ENCODE results near the gene PPARGC1A.

Gene PPARGC1A

DNA sequence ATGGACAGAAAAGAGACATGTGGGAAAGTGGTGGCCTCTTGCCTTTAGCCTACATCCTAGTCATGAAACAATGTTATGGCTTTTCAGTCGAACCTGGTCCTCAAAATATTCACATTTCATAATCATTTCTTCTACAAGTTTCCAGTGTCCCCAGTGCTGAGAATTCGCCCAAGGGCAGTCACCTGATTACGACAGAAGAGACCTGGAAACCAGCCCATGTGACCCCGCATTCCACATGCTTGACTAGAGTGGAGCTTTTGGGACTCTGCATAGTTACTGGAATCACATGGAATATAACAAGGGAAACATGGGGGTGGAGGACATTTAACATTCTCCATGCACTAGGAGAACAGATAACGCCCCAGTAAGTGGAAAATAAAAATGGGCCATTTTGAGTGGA, 100.1 kb downstream of the PPARGC1A start:
- Histone ChIP-seq H3K27me3 (ENCODE audit: insufficient read depth, low read length) (no peaks in the 10 kb centered on the region), H3K4me3 (ENCODE audit: low read length) (no peak overlapping the region), H3K9ac (ENCODE audit: low read depth, low read length) (no peak overlapping the region), H3K4me1 (ENCODE audit: insufficient read depth, low read length) (no peaks in the 10 kb centered on the region; the same call in 1 of the 2 replicates), H3K36me3 (ENCODE audit: insufficient read depth, low read length) (no peaks in the 10 kb centered on the region), H3K9me3 (ENCODE audit: insufficient read depth, low read depth, low read length) (no peaks in the 10 kb centered on the region), H3K27ac (ENCODE audit: low read depth, low read length) (no peak overlapping the region)
- WGBS = 84% methylated on average over 5 of the region's 5 CpGs

DNA sequence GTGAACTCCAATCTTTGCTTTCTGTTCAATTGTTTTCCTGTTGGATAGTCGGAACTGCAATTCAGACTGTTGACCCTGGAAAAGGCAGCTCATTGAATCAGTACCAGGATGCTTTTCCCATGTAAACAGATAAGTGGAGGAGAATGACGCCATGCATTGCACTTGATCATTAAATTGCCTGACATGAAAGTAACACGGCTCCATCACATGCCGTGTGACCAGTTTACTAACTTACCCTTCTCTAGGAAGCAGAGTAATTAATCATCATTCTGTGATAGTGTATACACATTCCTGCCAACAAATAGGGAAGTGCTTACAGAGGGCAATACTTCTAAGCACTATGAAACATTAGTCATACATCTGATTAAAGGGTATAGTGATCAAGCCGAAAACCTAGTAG, 101.4 kb downstream of the PPARGC1A start:
- Histone ChIP-seq H3K9ac (ENCODE audit: low read depth, low read length) (no peak overlapping the region), H3K36me3 (ENCODE audit: insufficient read depth, low read length) (no peaks in the 10 kb centered on the region), H3K27ac (ENCODE audit: low read depth, low read length) (no peak overlapping the region), H3K27me3 (ENCODE audit: insufficient read depth, low read length) (no peaks in the 10 kb centered on the region), H3K4me1 (ENCODE audit: insufficient read depth, low read length) (no peaks in the 10 kb centered on the region; the same call in 1 of the 2 replicates), H3K4me3 (ENCODE audit: low read length) (no peak overlapping the region), H3K9me3 (ENCODE audit: insufficient read depth, low read depth, low read length) (no peaks in the 10 kb centered on the region)
- WGBS = 98% methylated on average over 5 of the region's 5 CpGs

DNA sequence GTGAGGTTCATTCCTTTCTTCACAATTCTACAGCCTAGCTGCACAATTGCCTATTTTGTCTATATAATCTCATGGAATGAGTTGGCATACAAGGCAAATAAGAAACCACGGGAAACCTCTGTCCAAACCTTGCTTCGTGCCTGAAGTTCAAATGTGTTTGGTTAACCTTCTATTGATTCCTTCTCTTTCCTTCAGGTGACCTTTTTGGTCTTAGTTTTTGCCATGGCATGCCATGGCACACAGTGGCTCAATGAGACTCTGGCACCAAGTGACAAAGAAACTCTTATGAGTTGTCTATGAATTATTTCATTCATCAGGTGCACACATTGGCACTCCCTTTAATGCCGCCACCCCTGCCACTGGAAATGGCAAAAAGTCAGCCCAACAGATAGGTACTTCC, 101.8 kb downstream of the PPARGC1A start:
- Histone ChIP-seq H3K9me3 (ENCODE audit: insufficient read depth, low read depth, low read length) (no peaks in the 10 kb centered on the region), H3K36me3 (ENCODE audit: insufficient read depth, low read length) (no peaks in the 10 kb centered on the region), H3K27me3 (ENCODE audit: insufficient read depth, low read length) (no peaks in the 10 kb centered on the region), H3K9ac (ENCODE audit: low read depth, low read length) (no peak overlapping the region), H3K27ac (ENCODE audit: low read depth, low read length) (no peak overlapping the region), H3K4me1 (ENCODE audit: insufficient read depth, low read length) (no peaks in the 10 kb centered on the region; the same call in 1 of the 2 replicates), H3K4me3 (ENCODE audit: low read length) (no peak overlapping the region)
- WGBS = 96% methylated on average over 3 of the region's 3 CpGs

DNA sequence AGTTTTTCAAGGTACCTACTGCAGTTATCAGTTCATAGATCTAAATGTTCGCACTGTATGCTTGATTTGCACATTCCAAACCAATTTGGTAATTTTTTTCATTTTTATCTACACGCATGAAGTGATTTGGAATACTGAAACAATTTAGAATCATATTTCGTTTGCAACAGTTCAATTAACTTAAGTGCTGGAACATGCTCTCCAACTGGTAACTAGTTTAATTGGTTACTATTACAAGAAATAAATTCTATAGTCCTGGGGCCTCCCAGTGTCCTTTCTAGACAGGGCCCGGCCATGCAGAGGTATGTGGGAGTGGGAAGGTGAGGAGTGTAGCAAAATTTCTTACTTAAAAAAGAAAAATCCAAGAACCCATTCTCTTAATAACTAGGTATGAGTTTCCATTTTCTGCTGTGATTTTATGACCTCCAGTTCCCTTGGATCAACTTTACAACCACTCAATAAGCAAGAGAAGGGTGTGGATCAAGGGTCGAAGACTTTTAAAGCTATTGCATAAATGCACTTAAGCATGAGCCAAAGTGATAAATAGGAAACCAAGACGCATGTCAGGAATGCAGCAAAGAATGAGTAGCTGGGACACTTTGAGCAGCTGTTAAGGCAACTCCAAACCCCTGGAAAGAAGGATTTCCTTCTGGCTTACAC, 106.9 kb downstream of the PPARGC1A start:
- H3K36me3 ChIP-seq (ENCODE audit: insufficient read depth, low read length) = no peaks in the 10 kb centered on the region
- 79% methylated on average over 4 of the region's 6 CpGs for WGBS
- no peak overlapping the region for H3K4me3 ChIP-seq (ENCODE audit: low read length)
- no peak overlapping the region for H3K9ac ChIP-seq (ENCODE audit: low read depth, low read length)
- H3K4me1 ChIP-seq (ENCODE audit: insufficient read depth, low read length) = no peaks in the 10 kb centered on the region
- H3K27ac ChIP-seq (ENCODE audit: low read depth, low read length) = no peak overlapping the region
- H3K27me3 ChIP-seq (ENCODE audit: insufficient read depth, low read length) = no peaks in the 10 kb centered on the region
- H3K9me3 ChIP-seq (ENCODE audit: insufficient read depth, low read depth, low read length) = no peaks in the 10 kb centered on the region

DNA sequence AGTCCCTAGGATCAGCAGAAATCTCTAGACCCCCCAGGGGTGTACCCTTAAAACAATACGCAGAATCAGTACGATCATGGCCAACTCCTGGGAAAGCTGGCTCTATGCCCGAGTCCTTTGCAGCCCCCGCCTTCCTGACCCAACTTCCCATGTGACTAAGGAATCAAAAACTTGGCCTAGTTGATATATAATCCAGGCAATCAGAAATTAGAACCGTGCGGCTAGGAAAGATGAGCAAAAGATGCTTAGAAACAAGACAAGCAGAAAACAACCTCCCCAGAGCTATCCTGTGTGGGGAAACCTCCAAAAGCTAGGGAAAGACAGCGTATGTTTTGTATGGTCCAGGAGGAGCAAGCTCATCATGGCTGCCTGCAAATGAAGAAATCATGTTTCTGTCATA, 110.0 kb downstream of the PPARGC1A start:
- H3K9me3 ChIP-seq (ENCODE audit: insufficient read depth, low read depth, low read length) = no peaks in the 10 kb centered on the region
- H3K4me3 ChIP-seq (ENCODE audit: low read length) = no peak overlapping the region
- no peaks in the 10 kb centered on the region for H3K27me3 ChIP-seq (ENCODE audit: insufficient read depth, low read length)
- peaks cover 4% of the 10 kb centered on the region; the same call in 1 of the 2 replicates for H3K4me1 ChIP-seq (ENCODE audit: insufficient read depth, low read length)
- no peak overlapping the region for H3K9ac ChIP-seq (ENCODE audit: low read depth, low read length)
- no peak overlapping the region for H3K27ac ChIP-seq (ENCODE audit: low read depth, low read length)
- no peaks in the 10 kb centered on the region for H3K36me3 ChIP-seq (ENCODE audit: insufficient read depth, low read length)
- WGBS = 95% methylated on average over 7 of the region's 7 CpGs

DNA sequence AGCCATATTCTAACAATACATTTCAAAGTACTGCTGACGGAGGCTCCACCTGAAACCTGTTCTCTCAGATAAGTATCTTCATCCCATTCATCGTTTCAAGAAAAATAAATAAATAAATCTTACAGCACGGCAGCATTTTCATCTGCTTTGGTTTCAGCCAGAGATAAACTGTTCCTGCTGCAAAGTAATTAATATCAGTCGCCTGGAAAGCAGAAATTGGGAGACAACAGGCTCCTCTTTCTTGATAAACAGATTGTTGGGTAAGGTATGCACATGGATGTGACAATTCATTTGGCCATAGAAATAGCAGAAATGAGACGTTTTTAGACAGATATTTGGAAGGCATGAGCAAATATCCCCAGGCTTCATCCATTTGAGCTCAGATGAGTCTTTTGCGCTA, 110.4 kb downstream of the PPARGC1A start:
- Histone ChIP-seq H3K9ac (ENCODE audit: low read depth, low read length) (no peak overlapping the region), H3K27ac (ENCODE audit: low read depth, low read length) (no peak overlapping the region), H3K36me3 (ENCODE audit: insufficient read depth, low read length) (no peaks in the 10 kb centered on the region), H3K9me3 (ENCODE audit: insufficient read depth, low read depth, low read length) (no peaks in the 10 kb centered on the region), H3K4me1 (ENCODE audit: insufficient read depth, low read length) (peaks cover 8% of the 10 kb centered on the region; the same call in 1 of the 2 replicates), H3K4me3 (ENCODE audit: low read length) (no peak overlapping the region), H3K27me3 (ENCODE audit: insufficient read depth, low read length) (no peaks in the 10 kb centered on the region)
- 95% methylated on average over 6 of the region's 6 CpGs for WGBS

DNA sequence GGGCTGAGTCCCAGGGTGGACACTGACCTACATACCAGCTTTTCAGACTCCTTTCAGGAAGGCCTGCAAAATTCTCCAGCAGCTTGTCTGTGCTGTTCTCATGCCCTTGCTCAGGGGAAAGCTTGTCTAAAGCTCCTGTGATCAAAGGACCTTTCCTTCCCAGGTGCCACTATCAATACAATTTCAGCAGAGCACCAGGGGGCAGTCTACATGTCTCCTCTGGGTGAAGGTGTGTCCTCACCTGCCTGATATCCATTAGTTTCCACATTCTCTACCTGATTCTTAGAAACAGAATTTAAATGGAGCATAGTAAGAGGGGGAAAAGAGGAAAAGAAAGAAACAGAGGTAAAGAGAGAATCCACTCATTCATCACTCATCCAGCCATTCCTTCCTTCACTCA, 114.2 kb downstream of the PPARGC1A start:
- Histone ChIP-seq H3K4me1 (ENCODE audit: insufficient read depth, low read length) (peaks cover 21% of the 10 kb centered on the region; the same call in 1 of the 2 replicates), H3K27me3 (ENCODE audit: insufficient read depth, low read length) (no peaks in the 10 kb centered on the region), H3K9me3 (ENCODE audit: insufficient read depth, low read depth, low read length) (no peaks in the 10 kb centered on the region), H3K27ac (ENCODE audit: low read depth, low read length) (no peak overlapping the region), H3K9ac (ENCODE audit: low read depth, low read length) (no peak overlapping the region), H3K4me3 (ENCODE audit: low read length) (no peak overlapping the region), H3K36me3 (ENCODE audit: insufficient read depth, low read length) (no peaks in the 10 kb centered on the region)

DNA sequence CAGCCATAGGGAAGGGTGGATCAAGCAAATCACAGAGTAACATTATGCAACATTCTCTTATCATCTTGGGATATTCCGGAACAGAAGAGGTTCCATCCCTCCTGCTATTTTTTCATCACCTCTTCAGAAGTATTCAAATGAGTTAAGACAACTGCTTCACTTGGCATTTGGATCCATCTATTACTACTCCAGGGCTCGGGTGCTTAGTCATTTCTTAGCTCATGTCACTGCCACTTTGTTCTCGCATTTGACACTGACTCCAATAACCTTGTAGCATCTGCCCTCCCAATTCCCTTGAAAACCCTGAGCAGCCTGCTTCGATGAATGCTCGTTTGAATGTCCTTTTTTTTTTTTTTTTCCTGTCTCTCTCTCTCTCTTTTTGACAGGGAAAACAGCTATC, 114.9 kb downstream of the PPARGC1A start:
- 82% methylated on average over 5 of the region's 5 CpGs for WGBS
- Histone ChIP-seq H3K27ac (ENCODE audit: low read depth, low read length) (no peak overlapping the region), H3K36me3 (ENCODE audit: insufficient read depth, low read length) (no peaks in the 10 kb centered on the region), H3K9ac (ENCODE audit: low read depth, low read length) (no peak overlapping the region), H3K27me3 (ENCODE audit: insufficient read depth, low read length) (no peaks in the 10 kb centered on the region), H3K9me3 (ENCODE audit: insufficient read depth, low read depth, low read length) (no peaks in the 10 kb centered on the region), H3K4me3 (ENCODE audit: low read length) (no peak overlapping the region), H3K4me1 (ENCODE audit: insufficient read depth, low read length) (peaks cover 21% of the 10 kb centered on the region; the same call in 1 of the 2 replicates)

DNA sequence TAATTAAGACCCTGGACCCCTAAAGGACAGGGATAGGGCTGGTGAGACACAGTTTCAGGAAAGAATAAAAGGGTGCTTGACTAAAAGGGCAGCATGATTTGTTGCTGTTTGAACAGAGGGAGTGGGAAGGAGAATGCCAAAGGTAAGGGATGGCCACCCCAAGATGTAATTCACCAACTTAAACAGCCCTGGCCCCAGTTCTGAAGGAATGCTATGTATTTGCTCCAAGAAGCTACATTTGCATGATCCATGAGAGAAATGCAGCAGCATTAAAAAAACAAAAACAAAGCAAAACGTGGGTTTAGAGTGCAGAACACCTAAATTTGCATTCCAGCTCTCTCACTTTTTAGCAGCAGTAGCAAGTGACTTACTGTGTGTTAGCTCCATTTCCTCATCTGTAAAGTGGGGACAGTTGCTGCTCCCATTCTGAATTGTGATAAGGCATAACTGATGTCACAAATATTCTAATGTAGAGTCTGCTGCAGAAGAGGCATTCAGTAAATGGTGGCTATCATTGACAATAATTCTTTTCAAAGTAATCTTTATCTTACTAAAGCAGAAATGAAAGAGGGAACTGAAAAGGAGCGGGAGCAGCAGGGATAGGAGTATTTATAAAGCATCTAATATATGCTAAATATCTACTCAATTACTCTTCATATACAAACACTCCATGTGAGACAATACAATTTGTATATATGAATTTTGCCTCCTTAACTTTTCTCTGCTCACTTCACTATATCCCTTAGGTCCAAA, 115.8 kb downstream of the PPARGC1A start:
- Histone ChIP-seq H3K27ac (ENCODE audit: low read depth, low read length) (no peak overlapping the region), H3K9ac (ENCODE audit: low read depth, low read length) (no peak overlapping the region), H3K4me1 (ENCODE audit: insufficient read depth, low read length) (peaks cover 21% of the 10 kb centered on the region; the same call in 1 of the 2 replicates), H3K36me3 (ENCODE audit: insufficient read depth, low read length) (no peaks in the 10 kb centered on the region), H3K27me3 (ENCODE audit: insufficient read depth, low read length) (no peaks in the 10 kb centered on the region), H3K4me3 (ENCODE audit: low read length) (no peak overlapping the region), H3K9me3 (ENCODE audit: insufficient read depth, low read depth, low read length) (no peaks in the 10 kb centered on the region)
- 14% methylated on average over 1 of the region's 2 CpGs for WGBS

DNA sequence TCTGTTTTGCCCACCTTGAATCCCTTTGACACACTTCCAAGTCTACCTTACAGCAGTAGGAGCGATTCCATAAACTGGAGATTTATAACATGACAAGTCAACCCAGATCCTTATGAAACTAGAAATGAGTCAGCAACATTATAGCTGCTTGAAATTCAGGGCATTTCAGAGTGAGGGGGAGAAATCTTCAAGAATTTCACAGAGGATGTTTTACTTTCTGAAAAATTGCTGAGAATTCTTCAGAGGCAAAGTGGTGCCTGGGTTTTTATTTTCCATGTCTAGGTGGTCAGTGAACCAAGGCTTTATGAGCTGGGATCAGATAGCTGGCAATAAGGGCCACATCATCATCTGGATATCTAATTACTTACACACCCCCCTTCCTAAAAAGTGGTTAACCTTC, 119.8 kb downstream of the PPARGC1A start:
- no peak overlapping the region for H3K27ac ChIP-seq (ENCODE audit: low read depth, low read length)
- H3K9me3 ChIP-seq (ENCODE audit: insufficient read depth, low read depth, low read length) = no peaks in the 10 kb centered on the region
- no peak overlapping the region for H3K4me3 ChIP-seq (ENCODE audit: low read length)
- no peaks in the 10 kb centered on the region for H3K27me3 ChIP-seq (ENCODE audit: insufficient read depth, low read length)
- H3K9ac ChIP-seq (ENCODE audit: low read depth, low read length) = no peak overlapping the region
- H3K36me3 ChIP-seq (ENCODE audit: insufficient read depth, low read length) = no peaks in the 10 kb centered on the region
- 97% methylated on average over 1 of the region's 1 CpG for WGBS
- H3K4me1 ChIP-seq (ENCODE audit: insufficient read depth, low read length) = peaks cover 18% of the 10 kb centered on the region; the same call in 1 of the 2 replicates

DNA sequence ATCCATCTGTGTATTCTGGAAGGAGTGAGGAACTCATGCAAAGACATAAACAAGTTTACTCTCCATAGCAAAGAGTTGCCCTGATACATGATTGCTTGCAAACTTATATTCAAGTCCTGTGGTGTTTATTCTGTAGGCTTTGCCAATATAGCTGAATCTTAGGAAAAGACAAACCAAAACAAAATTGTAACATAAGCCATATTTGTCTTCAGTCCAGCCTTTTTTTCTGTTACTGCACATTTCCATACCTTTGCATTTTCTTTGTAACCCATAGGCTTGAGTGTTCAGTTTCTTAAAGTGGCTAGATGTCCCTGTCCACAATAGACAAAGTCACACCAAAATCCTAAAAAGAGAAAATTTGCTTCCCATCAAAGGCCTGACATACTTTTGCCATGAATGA, 120.4 kb downstream of the PPARGC1A start:
- Histone ChIP-seq H3K9me3 (ENCODE audit: insufficient read depth, low read depth, low read length) (no peaks in the 10 kb centered on the region), H3K4me3 (ENCODE audit: low read length) (no peak overlapping the region), H3K4me1 (ENCODE audit: insufficient read depth, low read length) (peaks cover 12% of the 10 kb centered on the region; the same call in 1 of the 2 replicates), H3K9ac (ENCODE audit: low read depth, low read length) (no peak overlapping the region), H3K27ac (ENCODE audit: low read depth, low read length) (no peak overlapping the region), H3K27me3 (ENCODE audit: insufficient read depth, low read length) (no peaks in the 10 kb centered on the region), H3K36me3 (ENCODE audit: insufficient read depth, low read length) (no peaks in the 10 kb centered on the region)

Measured in HUES64 (cell line).